AG20443 (cell line): ENCODE data around the gene ZNF253.
"Not testable (repeated sequence)": the region's sequence is repeated elsewhere in the genome, so short reads cannot be mapped to it uniquely, and the experiment has no call there.

Experiments
- DNase-seq: peaks from one replicate; pipeline ENCODE4 v3.0.0; 2012; ENCODE audit warnings: low spot score, mixed read lengths

The ZNF253 gene

DNA sequence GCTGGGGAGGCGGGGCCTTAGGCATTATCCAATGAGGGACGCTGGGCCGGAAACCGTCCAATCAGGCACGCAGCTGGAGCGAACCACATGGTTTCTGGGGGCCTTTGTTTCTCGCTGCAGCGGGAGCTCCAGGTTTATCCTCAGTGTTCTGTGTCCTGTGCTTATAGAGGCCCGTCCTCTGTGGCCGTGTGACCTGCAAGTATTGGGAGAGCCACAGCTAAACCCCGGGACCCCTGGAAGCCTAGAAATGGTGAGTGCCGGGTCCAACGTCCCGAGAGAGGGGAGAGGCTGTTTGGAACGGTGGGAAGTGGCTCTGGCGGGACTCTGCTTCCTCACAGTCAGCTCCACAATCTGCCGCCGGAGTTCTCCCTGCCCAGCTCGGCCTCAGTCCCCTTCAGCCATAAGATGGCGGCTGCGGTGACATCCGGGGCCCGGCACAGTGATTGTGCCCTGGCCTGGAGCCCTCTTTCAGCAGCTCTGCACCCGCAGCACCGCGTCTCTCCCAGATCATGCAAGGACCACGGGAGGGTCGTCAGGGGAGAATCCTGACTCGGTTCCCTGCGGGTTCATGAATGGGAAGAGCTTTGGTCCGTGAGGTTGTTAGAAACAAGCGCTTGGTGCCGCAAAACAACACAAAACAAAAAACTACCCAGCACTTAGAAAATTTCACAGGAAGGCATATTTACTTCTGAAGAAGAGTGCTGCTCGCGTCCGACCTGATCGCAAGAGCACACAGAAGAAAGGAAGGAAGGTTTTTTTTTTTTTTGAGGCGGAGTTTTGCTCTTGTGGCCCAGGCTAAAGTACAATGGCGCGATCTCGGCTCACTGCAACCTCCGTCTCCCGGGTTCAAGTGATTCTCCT lies at the start of gene ZNF253:
Gene ZNF253, plus strand, starts transcription at position 133 of the 861 bp plus-strand sequence. Its CDS starts 115 bp downstream, at position 248.
- peak; percentile 96 for DNase-seq

DNA sequence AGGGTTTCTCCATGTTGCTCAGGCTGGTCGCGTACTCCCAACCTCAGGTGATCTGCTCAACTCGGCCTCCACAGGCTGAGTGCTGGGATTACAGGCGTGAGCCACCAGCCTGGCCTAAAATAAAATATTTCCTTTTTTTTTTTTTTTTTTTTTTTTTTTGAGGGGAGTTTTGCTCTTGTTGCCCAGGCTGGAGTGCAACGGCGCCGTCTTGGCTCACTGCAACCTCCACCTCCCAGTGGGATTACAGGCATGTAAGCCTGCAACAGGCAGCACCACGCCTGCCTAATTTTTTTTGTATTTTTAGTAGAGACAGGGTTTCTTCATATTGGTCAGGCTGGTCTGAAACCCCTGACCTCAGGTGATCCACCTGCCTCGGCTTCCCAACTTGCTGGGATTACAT lies 49.0 kb upstream of the ZNF253 start:
- DNase-seq = no peak

DNA sequence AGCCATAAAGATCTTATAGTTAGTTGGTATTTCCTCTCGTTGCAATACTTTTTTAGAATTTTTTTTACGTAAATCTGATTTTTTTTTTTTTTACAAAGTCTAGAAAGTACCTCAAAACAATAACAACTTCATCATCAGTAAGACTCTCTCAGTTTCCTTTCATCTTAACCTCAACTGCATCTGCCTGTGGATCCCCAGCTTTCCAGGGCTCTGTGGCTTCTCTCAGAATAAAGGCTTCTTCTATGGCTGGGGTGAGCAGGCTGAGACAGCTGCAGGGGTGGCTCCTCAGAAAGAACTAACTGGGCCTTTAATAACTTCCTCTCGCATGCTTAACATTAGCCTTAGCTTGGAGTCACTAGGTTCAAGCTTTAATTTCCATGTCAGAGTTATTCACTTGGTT lies 48.3 kb upstream of the ZNF253 start:
- no peak for DNase-seq

DNA sequence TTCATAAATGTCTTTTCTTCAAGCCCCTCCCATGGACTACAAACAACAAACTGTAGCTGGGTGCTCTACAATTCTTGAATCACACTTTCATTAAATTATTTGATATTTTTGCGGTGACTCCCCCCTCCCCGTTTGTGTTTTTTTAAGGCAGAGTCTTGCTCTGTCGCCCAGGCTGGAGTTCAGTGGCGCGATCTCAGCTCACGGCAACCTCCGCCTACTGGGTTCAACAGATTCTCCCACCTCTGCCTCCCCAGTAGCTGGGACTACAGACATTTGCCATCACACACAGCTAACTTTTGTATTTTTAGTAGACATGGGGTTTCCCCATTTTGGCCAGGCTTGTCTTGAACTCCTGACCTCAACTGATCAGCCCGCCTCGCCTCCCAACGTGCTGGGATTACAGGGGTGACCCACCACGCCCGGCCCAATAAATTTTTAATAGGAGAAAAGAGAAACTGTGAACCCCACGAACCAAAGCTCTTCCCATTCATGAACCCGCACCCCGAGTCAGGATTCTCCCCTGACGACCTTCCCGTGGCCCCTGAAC lies 44.8 kb upstream of the ZNF253 start:
- DNase-seq = no peak

DNA sequence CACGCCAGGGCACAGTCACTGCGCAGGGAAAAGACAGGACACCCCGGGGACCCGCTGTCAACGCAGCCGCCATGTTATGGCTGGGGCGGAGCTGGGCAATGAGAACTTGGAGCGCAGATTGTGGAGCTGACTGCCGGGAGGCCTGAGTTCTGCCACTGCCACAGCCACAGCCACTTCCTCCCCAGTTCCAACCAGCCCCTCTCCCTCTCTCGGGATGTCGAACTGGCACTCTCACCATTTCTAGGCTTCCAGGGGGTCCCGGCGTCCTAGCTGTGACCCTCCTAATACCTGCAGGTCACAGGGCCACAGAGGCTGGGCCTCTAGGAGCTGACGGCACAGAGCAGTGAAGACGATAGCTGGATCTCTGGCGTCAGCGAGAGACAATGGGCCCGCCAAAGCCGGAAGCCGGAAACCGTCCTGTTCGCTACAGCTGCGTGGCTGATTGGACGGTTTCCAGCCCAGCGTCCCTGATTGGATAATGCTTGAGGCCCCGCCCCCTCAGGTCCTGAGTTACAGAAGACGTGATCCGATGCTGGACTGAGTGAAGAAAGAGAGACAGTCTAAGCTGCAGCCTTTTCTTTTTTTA lies 44.2 kb upstream of the ZNF253 start, which contains the start of gene ZNF506:
Gene ZNF506, minus strand, starts transcription at position 385 of the 586 bp plus-strand sequence. Its CDS starts 147 bp downstream, at position 238.
- DNase-seq = peak; percentile 96

DNA sequence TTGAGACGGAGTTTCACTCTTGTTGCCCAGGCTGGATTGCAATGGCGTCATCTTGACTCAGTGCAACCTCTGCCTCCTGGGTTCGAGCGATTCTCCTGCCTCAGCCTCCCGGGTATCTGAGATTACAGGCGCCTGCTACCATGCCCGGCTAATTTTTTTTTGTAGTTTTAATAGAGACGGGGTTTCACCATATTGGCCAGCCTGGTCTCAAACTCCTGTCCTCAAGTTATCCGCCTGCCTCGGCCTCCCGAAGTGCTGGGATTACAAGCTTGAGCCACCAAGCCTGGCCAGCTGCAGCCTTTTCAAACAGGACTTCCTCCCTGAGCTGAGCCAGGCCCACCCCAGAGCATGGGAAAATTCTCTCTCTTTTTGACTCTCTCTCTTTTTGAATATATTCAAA lies 43.7 kb upstream of the ZNF253 start:
- DNase-seq = not testable (repeated sequence)

DNA sequence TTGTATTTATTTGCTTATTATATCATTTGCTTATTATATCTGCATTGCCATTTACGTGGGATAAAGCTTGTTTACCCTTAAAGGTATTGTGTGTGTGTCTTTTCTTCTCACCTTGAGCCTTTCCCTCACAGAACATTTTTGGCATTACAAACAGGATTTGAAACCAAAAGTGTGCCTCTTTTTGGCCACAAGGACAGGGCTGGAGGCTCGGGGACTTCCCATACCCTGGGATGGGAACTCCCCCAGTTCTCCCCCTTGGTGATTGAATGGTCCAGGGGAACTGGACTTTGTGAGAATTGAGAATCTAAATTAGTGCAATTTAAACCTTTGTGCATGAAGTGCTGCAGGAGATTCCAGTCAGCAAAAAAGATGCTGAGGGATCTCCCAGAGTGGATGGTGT lies 41.8 kb upstream of the ZNF253 start:
- no peak for DNase-seq

DNA sequence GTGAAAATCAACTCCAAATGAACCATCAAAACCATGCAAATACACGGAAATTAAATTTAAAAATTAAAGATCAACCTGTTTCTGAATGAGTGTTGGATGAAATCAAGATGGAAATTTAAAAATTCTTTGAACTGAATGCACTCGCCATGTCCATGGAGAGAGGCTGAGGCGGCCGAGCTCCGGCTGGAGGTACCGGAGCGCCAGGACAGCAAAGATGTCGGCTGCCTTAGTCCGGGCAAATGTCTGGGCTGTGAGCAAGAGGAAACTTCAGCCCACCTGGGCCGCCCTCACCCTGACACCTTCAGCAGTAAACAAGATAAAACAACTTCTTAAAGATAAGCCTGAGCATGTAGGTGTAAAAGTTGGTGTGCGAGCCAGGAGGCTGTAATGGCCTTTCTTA lies 38.8 kb upstream of the ZNF253 start:
- DNase-seq = no peak

DNA sequence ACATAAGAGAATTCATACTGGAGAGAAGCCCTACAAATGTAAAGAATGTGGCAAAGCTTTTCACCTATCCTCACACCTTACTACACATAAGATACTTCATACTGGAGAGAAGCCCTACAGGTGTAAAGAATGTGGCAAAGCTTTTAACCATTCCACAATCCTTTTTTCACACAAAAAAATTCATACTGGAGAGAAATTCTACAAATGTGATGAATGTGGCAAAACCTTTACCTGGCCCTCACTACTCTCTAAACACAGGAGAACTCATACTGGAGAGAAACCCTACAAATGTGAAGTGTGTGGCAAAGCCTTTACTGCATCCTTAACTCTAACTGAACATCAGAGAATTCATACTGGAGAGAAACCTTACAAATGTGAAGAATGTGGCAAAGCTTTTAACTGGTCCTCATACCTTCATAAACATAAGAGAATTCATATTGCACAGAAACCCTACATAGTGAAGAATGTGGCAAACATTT lies 30.1 kb upstream of the ZNF253 start:
- no peak for DNase-seq

DNA sequence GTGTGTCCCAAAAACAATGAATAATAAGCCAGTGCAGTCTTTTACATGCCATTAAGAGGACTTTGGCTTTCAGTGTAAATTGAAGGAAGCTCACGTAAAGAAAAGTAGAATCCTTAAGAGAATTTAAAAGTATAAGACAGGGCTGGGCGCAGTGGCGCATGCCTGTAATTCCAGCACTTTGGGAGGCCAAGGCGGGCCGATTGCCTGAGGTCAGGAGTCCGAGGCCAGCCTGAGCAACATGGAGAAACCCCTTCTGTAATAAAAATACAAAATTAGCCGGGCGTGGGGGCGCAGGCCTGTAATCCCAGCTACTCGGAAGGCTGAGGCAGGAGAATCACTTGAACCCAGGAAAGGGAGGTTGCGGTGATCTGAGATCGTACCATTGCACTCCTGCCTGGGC lies 17.9 kb upstream of the ZNF253 start:
- no peak for DNase-seq

DNA sequence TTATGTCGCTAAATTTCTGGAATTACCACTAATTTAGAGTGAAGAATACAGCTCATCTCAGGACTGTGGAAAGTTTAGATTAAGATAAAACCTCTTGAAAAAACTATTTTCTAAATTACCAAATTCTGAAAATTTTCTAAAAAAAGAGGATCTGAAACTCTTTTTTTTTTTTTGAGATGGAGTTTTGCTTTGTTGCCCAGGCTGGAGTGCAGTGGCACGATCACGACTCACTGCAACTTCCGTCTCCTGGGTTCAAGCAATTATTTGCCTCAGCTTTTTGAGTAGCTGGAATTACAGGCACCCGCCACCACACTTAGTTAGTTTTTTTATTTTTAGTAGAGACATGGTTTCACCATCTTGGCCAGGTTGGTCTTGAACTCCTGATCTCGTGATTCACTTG lies 16.6 kb upstream of the ZNF253 start:
- DNase-seq = no peak

DNA sequence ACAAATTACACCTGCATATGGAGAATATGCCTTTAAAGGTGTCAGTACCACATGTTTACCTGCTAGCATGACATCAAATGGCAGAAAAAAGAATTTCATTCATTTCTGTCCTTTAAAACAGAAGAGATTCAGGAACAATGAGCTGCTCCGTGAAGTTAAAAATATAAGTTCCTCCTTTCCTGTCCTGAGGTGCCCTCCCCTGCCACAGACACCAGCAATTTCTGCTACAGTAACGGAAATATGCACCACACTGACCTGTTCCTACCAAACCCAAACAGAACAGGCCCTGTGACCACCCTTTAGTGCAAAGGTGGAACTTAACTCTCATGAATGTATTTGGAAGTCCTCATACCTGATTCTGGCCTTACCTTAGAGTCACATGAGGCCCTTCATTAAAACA lies 13.9 kb upstream of the ZNF253 start:
- not testable (repeated sequence) for DNase-seq

DNA sequence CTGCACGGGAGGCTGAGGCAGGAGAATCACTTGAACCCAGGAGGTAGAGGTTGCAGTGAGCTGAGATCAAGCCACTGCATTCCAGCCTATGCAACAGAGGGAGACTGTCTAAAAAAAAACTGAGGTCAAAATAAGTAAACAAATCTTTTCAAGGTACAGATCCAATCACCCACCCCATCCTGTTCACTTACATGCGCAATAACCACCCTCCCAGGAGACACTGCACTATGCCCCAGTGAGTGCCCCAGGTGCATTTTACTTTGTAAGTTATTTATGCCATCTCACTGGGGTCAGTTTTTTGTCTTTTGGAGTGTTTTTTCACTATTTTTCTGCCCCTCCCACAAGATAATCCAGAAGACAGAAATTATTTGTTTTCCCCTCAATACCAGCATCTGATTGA lies 6.9 kb upstream of the ZNF253 start:
- no peak for DNase-seq

DNA sequence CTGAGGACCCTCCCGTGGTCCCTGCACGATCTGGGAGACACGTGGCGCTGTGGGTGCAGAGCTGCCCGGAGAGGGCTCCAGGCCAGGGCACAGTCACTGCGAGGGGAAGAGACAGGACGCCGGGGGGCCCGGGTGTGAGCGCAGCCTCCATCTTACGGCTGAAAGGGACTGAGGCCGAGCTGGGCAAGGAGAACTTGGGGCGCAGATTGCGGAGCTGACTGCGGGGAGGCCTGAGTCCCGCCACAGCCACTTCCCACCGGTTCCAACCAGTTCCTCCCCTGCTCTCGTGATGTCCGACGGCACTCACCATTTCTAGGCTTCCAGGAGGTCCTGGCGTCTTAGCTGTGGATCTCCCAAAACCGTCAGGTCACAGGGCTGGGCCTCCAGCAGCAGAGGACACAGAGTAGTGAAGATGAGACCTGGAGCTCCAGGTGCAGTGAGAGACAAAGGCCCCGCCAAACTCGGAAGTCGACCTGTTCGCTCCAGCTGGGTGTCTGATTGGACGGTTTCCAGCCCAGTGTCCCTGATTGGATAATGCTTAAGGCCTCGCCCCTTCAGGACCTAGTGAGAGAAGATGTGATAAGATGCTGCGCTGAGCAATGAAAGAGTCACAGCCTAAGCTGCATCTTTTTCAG lies 4.8 kb upstream of the ZNF253 start:
- DNase-seq = peak; percentile 3

DNA sequence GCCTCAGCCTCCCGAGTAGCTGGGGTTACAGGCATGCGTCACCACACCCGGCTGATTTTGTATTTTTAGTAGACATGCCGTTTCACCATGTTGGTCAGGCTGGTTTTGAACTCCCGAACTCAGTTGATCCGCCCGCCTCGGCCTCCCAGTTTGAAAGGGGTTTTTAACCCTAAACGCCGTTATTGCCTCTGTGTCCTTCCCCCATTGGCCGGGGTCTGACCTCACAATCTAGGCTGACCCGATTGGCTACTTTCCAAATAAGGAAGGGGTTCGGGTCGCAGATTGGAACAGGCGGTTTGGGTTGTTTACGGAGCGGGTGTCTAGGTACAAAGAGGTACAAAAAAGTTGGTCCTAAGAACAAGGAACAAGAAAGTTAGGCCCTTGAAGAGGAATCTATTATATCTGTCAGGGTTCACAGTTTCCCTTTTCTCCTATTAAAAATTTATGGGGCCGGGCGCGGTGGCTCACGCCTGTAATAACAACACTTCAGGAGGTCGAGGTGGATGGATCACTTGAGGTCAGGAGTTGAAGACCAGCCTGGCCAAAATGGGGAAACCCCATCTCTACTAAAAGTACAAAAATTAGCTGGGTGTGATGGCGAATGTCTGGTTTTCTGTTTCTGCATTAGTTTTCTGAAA lies 1.0 kb downstream of the ZNF253 start:
- peak; percentile 12 for DNase-seq

DNA sequence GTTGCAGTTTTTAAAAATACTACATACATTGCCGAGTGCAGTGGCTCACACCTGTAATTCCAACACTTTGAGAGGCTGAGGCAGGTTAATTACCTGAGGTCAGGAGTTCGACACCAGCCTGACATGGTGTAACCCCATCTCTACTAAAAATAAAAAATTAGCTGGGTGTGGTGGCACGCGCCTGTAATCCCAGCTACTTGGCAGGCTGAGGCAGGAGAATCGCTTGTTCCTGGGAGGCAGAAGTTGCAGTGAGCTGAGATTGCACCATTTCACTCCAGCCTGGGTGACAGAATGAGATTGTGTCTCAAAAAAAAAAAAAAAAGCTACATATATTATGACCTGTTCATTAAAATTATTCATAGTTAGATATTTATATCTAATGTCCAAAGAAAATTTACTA lies 4.4 kb downstream of the ZNF253 start:
- not testable (repeated sequence) for DNase-seq

DNA sequence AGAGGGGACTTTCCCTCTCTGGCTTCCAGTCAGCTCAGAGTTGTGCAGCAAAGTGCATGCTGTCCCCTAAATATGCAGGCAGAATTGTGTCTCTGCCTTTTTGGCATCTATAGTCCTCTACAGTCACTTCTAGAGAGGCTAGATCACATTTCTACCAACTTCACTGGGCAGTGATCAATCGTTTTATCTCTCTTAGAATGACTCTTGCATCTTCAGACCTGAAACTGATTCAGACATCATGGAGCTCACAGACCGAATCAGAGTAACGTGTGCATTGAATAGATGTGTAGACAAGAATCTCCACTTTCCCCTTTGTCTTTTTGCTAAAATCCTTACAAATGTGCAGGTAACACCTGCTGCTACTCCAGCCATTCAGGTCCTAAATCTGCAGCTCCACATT lies 6.2 kb downstream of the ZNF253 start:
- no peak for DNase-seq

DNA sequence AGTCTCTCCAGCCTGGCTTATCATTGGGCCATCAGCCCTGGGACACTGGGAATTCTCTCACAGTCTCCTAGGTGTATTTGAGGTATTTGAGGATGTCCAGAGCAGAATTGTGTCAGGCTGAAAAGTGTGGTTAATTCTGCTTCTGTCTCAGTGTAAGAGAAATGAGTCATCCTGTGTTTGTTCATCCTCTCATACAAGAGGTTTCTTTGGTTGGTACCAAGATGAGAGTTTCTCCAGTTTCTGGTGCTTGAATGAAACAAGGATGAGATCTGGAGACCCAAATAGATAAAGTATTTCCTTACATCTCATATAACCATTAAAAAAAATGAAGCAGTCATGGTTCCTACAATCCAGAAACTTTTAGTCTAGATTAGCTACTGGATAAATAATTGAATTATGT lies 7.7 kb downstream of the ZNF253 start:
- DNase-seq = no peak

DNA sequence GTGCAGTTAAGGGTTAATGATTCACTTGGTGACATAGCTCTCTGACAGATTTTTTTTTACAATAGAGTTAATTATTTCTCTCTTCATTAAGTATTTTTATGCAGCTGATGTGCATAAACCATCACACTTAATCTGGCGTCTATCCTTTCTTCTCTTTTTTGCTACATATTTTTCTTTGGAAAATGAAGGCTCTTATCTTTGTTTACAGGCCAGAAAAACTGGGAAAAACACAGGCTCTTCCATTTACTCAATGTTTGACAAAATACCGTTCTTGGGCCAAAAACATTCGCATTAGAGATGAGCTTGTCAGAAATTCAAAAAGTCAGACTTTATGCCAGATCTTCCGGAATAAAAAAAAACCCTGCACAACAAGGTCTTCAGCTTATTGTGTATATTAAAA lies 12.0 kb downstream of the ZNF253 start:
- DNase-seq = no peak

DNA sequence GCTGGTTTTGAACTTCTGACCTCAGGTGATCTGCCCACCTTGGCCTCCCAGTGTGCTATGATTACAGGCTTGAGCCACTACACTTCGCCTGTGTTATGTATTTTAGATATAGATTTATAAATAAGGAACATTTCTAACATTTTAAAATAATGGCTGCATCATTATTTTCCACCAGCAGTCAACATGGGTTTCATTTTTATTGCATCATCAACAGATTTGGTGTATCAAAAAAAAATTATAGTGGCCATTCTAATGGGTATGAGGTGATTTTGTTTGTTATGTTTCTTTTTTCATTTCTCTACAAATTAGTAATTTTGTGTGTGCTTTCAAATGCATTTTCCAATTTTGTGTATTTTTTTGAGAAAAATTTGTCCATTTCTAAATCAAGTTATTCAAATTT lies 18.9 kb downstream of the ZNF253 start:
- no peak for DNase-seq

DNA sequence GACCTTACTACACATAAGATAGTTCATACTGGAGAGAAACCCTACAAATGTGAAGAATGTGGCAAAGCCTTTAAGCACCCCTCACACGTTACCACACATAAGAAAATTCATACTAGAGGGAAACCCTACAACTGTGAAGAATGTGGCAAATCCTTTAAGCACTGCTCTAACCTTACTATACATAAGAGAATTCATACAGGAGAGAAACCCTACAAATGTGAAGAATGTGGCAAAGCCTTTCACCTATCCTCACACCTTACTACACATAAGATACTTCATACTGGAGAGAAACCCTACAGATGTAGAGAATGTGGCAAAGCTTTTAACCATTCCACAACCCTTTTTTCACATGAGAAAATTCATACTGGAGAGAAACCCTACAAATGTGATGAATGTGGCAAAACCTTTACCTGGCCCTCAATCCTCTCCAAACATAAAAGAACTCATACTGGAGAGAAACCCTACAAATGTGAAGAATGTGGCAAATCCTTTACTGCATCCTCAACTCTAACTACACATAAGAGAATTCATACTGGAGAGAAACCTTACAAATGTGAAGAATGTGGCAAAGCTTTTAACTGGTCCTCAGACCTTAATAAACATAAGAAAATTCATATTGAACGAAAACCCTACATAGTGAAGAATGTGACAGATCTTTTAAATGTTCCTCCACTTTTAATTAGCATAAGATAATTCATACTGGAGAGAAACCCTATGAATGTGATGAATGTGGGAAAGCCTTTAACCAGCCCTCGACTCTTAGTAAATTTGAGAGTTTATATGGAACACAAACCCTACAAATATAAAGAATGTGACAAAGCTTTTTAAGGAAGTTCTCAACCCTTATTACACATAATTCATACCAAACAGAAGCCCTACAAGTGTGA lies 26.6 kb downstream of the ZNF253 start:
- DNase-seq = not testable (repeated sequence)
